ENCODE measurements around the gene ZNF862.

Gene ZNF862

GRCh38 chr7:149846436-149847046 lies 8.4 kb downstream of the ZNF862 start:
- no peak for DNase-seq

- DNase-seq: no peak
These were observed 11.0 kb downstream of the ZNF862 start for GRCh38 chr7:149849174-149849573.

- no peak for DNase-seq
These were observed 11.9 kb downstream of the ZNF862 start for GRCh38 chr7:149850007-149850594.

GRCh38 chr7:149850716-149851115 lies 12.5 kb downstream of the ZNF862 start:
- no peak for DNase-seq

GRCh38 chr7:149851449-149851848 lies 13.3 kb downstream of the ZNF862 start:
- DNase-seq: no peak

GRCh38 chr7:149853157-149853556 lies 15.0 kb downstream of the ZNF862 start:
- no peak for DNase-seq

GRCh38 chr7:149854611-149855360 lies 16.6 kb downstream of the ZNF862 start:
- no peak for DNase-seq

- DNase-seq: no peak
These were observed 17.5 kb downstream of the ZNF862 start for GRCh38 chr7:149855361-149856305.

GRCh38 chr7:149856583-149856982 lies 18.4 kb downstream of the ZNF862 start:
- DNase-seq: no peak

GRCh38 chr7:149859369-149859768 lies 21.2 kb downstream of the ZNF862 start:
- no peak for DNase-seq

GRCh38 chr7:149859876-149860275 lies 21.7 kb downstream of the ZNF862 start:
- no peak for DNase-seq

- DNase-seq: no peak
These were observed 22.9 kb downstream of the ZNF862 start for GRCh38 chr7:149860821-149861727.

- no peak for DNase-seq
These were observed 23.5 kb downstream of the ZNF862 start for GRCh38 chr7:149861728-149862045.

GRCh38 chr7:149862156-149862555 lies 24.0 kb downstream of the ZNF862 start:
- DNase-seq: no peak

GRCh38 chr7:149863500-149863899 lies 25.3 kb downstream of the ZNF862 start:
- no peak for DNase-seq

- DNase-seq: no peak
These were observed 25.8 kb downstream of the ZNF862 start for GRCh38 chr7:149864023-149864422.

GRCh38 chr7:149864751-149865150 lies 26.6 kb downstream of the ZNF862 start:
- no peak for DNase-seq

GRCh38 chr7:149865437-149865836 lies 27.3 kb downstream of the ZNF862 start:
- DNase-seq: no peak

- DNase-seq: no peak
These were observed 28.1 kb downstream of the ZNF862 start for GRCh38 chr7:149866139-149866778.

GRCh38 chr7:149866779-149867447 lies 28.7 kb downstream of the ZNF862 start:
- DNase-seq: no peak
